H54 (cell line): Measurements from ENCODE around the gene SERF2.

ENCODE experiments used
- DNase-seq: peaks from one replicate; pipeline ENCODE4 v3.0.0; 2011; ENCODE audit warnings: low spot score, mixed read lengths; ENCODE audit not compliant: insufficient read length
- FAIRE-seq: peaks from 3 replicates; lab custom pipeline; 2011; peaks lifted over from hg19 to GRCh38; lab: Jason Lieb, UNC
- POLR2A ChIP-seq: IDR thresholded peaks from 2 replicates; pipeline ENCODE4 v1.6.1; 2011; ENCODE audit warnings: low read depth, mild to moderate bottlenecking, low read length

Gene SERF2

GRCh38 chr15:43845421-43845820 lies 53.3 kb downstream of the SERF2 start:
- TF ChIP-seq POLR2A, result no peak
- DNase-seq (no peak), FAIRE-seq (no peak)
